COLO829 (cell line): Measurements from ENCODE around the gene FCHSD2.
"Not testable (repeated sequence)": the region's sequence is repeated elsewhere in the genome, so short reads cannot be mapped to it uniquely, and the experiment has no call there.

Experiments used
- DNase-seq: peaks from one replicate; pipeline ENCODE4 v3.0.0; 2012; ENCODE audit warnings: low spot score

The FCHSD2 gene

DNA sequence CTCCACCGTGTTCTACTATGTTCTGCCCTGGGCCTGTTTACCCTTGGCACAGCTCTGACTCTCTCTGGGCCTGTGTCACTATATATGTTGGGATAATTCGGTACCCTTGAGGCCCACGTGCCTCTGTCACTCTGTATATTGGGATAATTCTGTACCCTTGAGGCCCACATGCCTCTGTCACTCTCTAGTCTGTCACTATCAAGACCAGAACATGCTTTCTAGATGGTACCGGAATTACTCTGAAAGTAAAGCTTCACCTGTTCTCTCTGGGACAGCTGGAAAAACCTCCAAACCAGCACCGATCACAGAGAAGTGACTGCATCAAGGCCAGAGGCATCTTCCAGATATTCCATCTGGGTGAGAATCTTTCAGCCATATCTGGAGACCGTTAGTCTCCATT is 9.3 kb upstream of the FCHSD2 start:
- DNase-seq = no peak

DNA sequence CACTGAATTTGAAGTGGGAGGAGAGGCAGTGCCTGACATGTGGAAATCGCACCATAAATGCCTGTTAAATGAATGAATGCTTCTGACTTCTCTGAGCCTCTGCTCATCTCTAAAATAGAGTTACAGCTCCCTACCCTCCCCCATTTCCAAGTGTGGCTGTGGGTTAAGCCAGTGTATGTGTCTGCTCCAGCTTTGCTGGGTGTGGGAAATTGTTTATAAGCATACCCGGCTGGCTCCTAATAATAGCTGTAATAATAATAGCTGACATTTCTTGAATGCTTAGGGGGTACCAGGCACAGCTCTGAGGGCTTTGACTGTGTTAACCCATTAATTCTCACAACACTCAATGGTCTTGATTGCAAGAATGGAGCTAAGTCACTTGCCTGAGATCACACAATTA is 7.0 kb upstream of the FCHSD2 start:
- no peak for DNase-seq

DNA sequence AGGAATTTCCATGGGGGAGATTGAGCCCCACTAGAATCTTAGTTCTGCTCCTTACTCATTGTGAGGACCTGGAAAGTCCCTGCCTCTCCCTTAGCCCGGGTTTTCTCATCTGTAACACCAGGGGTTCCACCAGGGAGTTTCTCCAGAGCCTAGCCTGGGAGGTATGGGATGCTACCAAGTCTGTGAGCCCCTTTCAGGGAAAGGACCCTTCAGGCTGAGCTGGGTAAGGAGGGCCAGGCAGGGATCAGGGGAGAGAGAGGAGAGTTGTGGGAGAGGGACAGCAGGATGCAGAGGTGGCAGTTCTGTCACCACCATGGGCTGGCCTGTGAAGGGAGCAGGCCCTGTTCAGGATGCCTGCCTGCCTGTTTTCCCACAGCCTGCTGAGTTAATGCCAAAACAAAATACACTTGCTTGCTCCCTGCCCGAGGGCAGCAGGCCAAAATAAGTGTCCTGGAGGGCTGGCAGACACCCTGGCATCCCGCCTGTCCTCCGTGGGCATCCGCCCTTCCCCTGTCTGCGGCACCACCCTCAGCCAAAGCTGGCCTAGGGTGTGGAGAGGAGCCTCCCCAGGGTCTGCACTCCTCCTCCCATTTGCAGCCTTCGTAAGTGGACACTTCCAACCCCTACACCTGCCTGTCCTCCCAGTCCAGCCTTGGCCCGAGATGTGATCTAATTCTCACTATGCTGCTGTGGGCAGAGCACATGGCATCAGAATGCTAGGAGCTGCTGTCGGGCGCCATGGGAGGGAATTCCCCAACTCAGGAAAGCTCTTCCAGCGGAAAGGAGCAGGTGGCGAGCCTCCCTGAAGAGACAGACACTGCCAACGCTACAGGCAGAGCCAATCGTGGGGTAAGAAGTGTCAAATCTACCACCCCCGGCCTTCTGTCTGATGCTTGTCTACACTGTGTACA is 5.9 kb upstream of the FCHSD2 start:
- DNase-seq = no peak

DNA sequence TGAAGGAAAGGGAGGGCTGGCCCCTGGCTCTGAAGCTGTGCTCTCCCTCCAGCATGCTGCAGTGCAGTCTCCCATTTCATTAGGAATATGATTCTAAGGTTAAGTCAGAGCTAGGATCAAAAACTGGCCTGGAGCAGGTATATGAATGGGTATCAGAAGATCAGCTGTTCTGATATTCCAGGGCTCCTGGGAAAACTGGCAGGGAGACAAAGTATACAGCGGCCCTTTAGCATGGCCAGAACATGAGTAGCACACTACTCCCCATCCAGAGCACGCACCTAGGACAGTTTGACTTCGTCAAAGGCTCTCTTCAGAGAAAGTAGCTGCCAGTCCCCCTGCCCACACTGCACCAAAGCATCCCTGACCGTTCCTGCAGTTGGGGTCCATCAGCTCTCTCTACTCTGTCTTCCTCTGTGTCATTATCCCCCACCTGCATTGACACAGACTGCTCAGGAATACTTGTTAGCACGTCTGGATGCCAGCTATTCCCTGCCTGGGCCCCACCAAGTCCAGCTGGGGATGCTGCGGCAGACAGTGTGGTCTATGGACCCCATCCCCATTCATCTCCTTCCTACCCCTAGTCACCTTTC is 4.0 kb upstream of the FCHSD2 start:
- no peak for DNase-seq

DNA sequence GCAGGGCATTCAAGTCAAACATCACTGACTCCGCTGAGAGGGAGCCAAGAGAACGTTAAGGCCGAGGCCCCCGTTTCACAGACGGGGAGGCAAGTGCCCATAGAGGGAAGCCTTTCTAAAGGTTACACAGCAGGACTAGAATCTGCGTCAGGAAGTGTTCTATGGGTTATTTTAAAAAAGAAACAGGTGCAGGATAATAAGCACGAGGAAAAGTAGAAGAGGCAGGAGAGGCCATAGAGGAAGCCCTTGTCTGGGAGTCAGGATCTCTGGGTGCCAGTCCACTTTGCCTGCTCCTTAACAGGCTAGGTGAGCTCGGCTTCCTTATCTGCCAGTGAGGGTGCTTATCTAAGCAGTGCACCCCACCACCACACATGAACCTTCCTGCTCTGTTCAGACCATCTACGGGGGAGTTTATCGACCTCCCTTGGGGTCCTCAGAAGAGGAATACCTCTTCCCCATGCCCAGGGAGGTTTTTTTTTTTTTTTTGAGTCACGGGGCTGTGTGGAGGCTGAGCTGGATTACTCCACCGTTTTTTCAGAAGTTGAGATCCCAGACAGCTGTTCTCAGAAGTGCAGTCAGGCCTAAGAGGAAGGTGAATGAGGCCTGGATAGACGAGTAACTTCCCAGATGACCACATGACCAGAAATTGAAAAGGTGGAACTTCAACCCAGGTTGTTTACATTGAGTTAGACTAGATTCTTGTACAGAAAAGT is 1.2 kb upstream of the FCHSD2 start:
- no peak for DNase-seq

DNA sequence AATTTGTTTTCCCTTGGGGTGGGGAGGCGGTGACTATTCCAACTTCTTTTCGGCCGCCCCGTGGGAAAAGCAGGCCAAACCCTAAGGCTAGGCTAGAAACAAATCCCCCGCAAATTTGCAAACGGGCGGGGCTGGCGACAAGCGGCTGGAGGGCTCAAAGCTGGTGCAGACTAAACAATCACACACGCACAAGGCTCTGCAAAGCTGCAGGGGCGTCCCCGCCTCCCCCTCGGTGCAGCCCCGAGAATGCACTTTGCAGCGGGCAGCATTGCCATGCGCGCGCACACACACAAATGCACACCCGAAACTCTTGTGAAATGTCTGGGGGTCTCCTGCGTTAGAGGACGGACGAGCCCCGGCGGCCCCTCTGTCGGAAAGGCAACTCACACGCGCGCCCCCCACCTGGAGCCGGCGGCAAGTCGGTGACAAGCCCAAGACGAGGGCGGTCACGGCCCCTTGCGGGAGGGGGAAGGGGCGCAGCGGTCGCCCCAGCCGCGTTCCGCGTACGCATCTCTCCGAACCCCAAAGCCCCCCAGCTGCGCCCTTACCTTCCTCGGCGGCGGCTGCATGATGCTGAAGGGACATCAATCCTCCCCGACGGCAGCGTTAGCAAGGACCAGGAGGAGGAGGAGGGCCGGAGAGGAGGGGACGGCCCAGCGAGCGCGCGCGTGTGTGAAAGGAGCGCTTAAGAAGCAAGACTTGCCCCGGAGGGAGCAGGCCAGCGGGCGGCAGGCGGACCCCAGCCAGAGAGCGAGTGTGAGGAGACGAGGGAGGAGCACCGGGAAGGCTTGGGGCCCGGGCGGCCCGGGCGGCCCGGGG is 600 bp downstream of the FCHSD2 start:
- DNase-seq = peak; percentile 29

DNA sequence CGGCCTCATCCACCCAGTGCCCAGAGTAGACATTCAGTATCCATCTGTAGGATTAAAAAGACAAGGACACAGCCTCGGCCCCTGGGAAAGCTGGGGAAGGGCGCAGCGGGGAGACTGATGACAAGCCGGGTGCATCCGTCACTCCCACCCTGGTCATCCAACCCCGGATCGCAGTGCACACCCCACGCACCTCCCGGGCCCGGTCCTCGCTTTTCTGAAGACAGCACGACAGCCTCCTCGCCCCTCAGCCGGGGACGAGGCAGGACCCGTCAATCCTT is 1.1 kb downstream of the FCHSD2 start:
- no peak for DNase-seq

DNA sequence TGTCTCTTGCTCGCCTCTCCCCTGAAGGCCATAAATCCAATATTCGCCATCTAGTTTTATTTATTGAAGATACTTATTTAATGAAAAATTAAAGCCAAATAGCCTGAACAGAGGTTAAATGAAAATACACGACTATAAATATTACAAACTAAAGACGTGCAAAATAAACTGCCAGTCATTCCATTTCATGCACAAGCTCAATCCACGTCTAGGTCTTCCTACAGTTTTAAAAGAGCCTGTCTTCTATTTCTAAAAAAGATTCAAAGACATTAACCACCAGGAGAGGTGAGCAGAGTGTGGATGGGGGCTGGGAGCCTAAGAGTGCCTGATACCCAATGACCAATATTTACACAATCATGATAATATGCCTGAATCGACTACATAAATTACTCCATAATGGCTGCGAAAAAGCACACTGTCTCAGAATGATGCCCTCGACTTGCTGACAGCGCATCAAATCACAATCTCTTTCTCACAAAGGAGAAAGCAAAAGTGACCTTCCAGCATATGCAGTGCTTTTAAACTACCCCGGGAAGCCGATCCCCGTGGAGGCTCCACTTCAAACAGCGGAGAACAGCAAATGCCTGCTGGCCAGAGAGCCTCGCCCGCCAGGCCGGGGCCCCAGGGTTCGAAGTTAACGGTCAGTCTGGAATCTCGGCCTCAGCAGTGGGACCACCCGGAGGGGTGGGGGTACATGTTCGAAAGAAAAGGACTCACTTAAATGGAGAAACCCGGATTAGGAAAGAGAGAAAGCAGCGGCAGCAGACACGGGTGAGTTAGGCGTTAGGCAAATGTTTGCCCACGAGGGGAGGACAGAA is 1.7 kb downstream of the FCHSD2 start:
- no peak for DNase-seq

DNA sequence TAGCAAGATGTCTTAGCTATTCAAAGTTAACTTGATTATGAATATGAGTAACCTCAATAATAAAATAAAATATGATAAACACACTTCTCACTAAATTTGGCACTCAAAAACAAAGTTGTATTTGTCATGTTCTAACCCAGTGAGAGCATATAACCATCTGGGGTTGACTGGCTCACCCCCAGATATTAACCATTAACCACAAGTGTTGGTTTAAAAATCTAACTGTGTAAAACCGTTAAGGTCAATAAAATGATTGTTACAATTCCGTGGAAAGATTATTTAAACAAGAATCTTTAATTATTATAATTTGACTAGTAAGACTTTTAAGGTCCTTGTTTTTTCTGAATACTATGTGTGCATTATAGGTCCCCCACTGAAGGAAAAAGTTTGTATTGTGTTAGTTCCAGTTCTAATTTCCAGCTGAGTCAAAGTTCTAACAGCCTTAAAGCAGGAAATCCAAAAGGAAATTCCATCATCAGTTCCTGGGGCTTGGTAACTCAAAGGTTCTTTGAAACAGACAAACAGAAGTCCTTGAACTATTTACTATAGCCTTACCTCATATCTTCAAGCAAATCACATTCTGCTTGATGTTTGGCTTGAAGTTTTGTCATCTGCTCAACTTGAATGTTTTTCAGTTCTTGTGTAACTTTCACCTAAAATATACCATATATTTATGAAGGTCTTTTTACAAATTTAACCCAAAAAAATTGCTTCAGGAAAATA is 2.5 kb downstream of the FCHSD2 start:
- DNase-seq = peak; percentile 23

DNA sequence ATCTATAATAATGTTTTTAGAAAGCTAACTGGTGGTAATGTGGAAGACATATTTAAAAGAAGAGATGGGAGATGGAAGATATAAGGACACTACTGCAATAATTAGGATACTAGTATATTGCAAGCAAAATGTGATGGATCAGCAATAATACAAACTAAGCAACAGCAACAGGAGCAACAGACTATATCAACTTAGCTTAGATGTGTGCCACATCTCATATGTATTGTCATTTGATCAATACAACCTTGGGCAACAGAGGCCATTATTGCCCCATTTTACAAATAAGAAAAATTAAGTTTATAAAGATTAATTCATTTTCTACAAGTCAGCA is 4.2 kb downstream of the FCHSD2 start:
- no peak for DNase-seq

DNA sequence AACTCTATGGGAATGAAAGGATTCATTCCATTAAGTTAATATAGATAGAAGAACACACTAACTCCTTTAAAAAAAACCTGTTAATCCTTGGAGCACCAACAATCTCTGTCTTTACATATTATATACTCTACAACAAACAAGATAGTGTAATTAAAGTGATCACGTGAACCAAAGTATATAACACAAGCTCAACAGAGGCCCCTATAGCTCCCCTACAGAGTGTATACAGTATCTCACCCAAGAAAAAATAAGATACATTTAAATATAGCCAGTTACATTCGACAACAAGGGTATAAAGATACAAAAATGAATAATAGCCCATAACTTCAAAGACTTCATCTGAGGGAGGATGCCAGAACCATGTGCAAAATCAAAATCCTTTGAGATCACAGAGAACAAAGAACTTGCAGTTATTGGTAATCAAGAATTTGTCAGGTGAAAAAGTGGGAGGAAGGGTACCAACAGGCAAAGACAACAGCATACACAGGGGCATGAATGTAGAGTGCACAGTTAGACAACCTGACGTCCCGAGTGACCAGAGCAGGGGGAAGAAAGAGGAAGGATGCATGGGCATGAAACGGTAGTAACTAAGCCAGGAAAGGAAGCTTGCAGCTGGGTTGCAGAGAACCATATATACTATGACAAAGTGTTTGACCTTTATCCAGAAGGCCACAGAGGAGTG is 4.7 kb downstream of the FCHSD2 start:
- DNase-seq = no peak

DNA sequence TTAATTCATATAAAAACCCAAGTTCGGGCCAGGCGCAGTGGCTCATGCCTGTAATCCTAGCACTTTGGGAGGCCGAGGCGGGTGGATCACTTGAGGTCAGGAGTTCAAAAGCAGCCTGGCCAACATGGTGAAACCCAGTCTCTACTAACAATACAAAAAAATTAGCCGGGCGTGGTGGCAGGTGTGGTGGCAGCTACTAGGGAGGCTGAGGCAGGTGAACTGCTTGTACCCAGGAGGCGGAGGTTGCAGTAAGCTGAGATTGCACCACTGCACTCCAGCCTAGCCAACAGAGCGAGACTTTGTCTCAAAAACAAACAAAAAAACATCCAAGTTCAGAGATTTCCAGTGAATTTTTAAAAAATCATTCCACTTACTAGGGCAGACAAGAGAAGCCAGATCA is 5.4 kb downstream of the FCHSD2 start:
- not testable (repeated sequence) for DNase-seq

DNA sequence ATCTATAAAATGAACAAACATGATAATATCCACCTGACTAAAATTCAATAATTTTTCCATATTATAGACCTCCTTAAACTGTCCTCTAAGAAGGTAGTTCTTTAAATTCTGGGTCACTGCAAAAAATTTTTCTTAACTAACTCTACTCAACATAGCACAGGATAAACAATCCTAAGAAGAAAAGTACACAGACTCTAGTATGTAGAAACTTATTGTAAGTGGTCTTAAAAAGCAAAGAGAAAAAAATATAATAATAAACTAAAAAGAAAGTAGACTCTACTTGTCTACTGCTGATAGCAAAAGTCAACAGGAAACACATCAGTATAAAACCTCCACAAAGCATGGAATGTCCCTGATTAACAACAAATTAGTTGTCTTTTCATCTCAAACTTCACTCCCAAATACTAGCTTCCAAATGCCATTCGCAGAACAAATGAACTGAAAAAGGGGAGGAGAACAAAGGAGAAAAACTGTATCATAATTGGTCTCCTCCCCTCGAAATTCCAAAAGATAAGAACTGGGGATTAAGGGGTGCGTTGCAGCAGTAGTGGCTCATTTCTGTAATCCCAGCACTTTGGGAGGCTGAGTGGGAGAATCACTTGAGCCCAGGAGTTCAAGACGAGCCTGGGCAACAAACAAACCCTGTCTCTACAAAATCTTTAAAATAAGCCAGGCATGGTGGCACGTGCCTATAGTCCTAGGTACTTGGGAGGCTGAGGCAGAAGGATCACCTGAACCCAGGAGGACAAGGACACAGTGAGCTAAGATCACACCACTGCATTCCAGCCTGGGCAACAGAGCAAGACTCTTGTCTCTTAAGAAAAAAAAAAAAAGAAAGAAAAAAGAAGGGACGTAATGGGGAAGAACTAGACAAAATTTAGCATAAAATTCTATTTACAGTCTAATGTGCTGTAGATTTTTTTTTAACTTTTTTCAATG is 6.5 kb downstream of the FCHSD2 start:
- DNase-seq = no peak

DNA sequence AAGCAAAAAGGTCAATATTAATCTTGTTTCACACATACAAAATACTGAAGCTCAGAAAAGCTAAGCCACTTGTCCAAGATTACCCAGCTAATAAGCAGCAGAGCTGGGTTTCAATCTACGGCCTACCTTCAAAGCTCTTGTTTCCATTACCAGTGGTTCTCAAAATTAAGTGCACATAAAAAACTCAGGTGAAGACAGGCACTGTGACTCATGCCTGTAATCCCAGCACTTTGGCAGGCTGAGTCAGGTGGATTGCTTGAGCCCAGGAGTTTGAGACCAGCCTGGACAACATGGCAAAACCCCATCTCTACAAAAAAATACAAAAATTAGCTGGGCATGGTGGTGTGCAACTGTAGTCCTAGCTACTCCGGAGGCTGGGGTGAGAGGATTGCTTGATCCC is 9.8 kb downstream of the FCHSD2 start:
- DNase-seq = not testable (repeated sequence)

DNA sequence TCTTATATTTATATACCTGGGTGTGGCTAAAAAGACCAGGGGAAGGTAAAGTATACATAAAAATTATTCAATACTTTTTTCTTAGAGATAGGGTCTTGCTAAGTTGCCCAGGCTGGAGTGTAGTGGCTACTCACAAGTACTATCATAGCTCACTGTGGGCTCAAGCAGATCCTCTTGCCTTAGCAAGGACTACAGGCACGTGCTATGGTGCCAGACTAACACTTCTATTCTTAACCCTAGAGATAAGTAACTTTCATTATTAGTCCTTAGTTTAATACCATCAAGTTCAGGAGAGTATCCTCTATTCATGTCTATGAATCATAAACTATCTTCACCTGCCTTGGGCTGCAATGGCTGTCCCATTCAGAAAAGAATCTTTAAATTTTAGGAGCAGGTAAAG is 11.9 kb downstream of the FCHSD2 start:
- no peak for DNase-seq

DNA sequence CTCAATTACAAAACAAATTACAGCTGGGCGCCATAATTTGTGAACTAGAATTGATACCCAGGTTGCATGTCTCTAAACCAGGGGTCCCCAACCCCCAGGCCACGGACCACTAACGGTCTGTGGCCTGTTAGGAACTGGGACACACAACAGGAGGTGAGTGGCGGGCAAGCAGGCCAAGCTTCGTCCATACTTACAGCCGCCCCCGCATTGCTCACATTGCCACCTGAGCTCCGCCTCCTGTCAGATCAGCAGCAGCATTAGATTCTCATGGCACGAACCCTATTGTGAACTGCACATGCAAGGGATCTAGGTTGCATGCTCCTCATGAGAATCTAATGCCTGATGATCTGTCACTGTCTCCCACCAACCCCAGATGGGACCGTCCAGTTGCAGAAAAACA is 12.9 kb downstream of the FCHSD2 start:
- DNase-seq = no peak

DNA sequence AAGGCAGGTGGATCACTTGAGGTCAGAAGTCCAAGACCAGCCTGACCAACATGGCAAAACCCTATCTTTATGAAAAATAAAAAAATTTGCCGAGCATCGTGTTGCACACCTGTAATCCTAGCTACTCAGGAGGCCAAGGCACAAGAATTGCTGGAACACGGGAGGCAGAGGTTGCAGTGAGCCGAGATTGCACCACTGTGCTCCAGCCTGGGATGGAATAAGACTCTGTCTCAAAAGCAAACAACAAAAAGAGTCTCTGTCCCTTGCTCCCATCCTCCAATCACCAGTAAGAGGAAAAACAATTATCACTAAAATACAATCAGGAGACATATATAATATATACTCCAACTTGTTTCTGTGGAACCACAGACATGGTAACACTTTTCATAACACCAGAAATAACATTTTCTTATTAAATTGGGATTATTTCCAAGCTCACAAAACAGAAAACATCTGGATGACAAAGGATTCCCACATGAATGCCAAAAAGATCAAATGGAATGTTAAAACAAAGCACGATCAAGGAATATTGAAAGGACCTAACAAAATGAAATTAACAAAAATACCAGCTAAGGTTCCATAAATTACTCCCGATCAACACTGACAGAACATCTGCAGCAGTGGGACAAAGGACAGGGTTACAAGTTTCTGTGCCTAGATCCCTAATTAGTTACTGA is 15.2 kb downstream of the FCHSD2 start:
- no peak for DNase-seq

DNA sequence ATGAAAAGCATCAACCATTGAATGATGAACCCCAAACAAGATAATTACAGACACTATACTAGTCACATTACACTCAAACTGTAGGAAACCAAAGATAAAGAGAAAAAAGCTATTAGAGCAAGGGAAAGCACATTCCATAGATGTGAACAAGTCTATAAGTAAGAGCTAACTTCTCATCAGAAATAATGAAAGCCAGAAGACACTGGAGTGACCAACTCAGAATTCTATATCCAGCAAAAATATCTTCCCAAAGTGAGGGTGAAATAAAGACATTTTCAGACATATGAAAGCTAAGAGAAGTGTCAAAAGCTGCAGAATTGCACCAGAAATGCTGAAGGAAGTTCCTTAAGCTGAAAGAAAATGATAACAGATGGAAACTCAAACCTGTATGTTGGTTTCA is 17.3 kb downstream of the FCHSD2 start:
- DNase-seq = no peak

DNA sequence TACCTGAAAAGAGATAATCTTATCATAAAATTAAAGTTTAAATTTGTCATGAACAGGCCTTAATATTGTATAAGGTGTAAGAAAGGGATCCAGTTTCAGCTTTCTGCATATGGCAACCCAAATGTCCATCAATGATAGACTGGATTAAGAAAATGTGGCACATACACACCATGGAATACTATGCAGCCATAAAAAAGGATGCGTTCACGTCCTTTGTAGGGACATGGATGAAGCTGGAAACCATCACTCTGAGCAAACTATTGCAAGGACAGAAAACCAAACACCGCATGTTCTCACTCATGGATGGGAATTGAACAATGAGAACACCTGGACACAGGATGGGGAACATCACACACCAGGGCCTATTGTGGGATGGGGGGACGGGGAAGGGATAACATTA is 18.2 kb downstream of the FCHSD2 start:
- DNase-seq = not testable (repeated sequence)
